Activated naive CD8-positive, alpha-beta T cell treated with anti-CD3 and anti-CD28 coated beads, Interleukin-2, amount 10 ng/mL, durations not matched to agents 7 days and 5 days (primary cell): ENCODE measurements around the gene PLA2R1. TPM values are rescaled to one million over a fixed set of nuclear protein-coding genes. Genes with fewer than 3 reads are reported as not detected.

ENCODE experiments used
- ATAC-seq: fragments of 150-1000 bp; cut with Tn5 transposase; one replicate; pipeline ENCODE4 v1.10.0; 2021; ENCODE audit warnings: low read depth, moderate library complexity
- POLR2A ChIA-PET: fragments of 350-600 bp; sonication (Branson Sonifier 250); formaldehyde crosslinking; loops from one replicate; lab custom pipeline; 2021; ENCODE audit warnings: antibody characterized with exemption; lab: Charles Lee
- DNase-seq: peaks from one replicate; pipeline ENCODE4 v3.0.0; 2021
- H3K27ac Mint-ChIP-seq: one replicate; pipeline ENCODE4 v1.8.0; 2022; ENCODE audit warnings: mild to moderate bottlenecking, mixed read lengths
- H3K27me3 Mint-ChIP-seq: one replicate; pipeline ENCODE4 v1.8.0; 2022; ENCODE audit warnings: mild to moderate bottlenecking, moderate library complexity, mixed read lengths
- H3K36me3 Mint-ChIP-seq: one replicate; pipeline ENCODE4 v1.8.0; 2021; ENCODE audit warnings: mild to moderate bottlenecking, mixed read lengths
- H3K4me1 Mint-ChIP-seq: one replicate; pipeline ENCODE4 v1.8.0; 2021; ENCODE audit warnings: mixed read lengths
- H3K4me3 Mint-ChIP-seq: one replicate; pipeline ENCODE4 v1.8.0; 2022; ENCODE audit warnings: mild to moderate bottlenecking, moderate library complexity, mixed read lengths
- H3K9me3 Mint-ChIP-seq: one replicate; pipeline ENCODE4 v1.8.0; 2021; ENCODE audit warnings: mixed read lengths
- total RNA-seq, 2 experiments: library from RNA; stranded (reverse); gene quantifications; one replicate each; pipeline ENCODE4 v1.2.3, GENCODE V29; 2021

The PLA2R1 gene
- total RNA-seq, 2 experiments from 2014 or later: not detected

GRCh38 chr2:160035125-160035524, 27.3 kb downstream of the PLA2R1 start:
- ATAC-seq: no peak

GRCh38 chr2:160034396-160034795, 28.0 kb downstream of the PLA2R1 start:
- DNase-seq: no peak
- H3K27ac Mint-ChIP-seq: no peak overlapping the region
- POLR2A ChIA-PET: no interaction called here
- no peaks in the 10 kb centered on the region for H3K36me3 Mint-ChIP-seq
- peaks cover 4% of the 10 kb centered on the region for H3K27me3 Mint-ChIP-seq
- no peaks in the 10 kb centered on the region for H3K9me3 Mint-ChIP-seq
- no peak for ATAC-seq
- H3K4me3 Mint-ChIP-seq: no peak overlapping the region
- H3K4me1 Mint-ChIP-seq: no peaks in the 10 kb centered on the region

More at GRCh38 chr2:160035125-160035524, 27.3 kb downstream of the PLA2R1 start:
- DNase-seq: no peak
- Mint-ChIP-seq H3K4me1 (no peaks in the 10 kb centered on the region), H3K27me3 (peaks cover 4% of the 10 kb centered on the region), H3K27ac (no peak overlapping the region), H3K9me3 (no peaks in the 10 kb centered on the region), H3K4me3 (no peak overlapping the region), H3K36me3 (no peaks in the 10 kb centered on the region)
- POLR2A ChIA-PET: no interaction called here

GRCh38 chr2:160033732-160034392, 28.6 kb downstream of the PLA2R1 start:
- peaks cover 4% of the 10 kb centered on the region for H3K27me3 Mint-ChIP-seq
- no peak for DNase-seq

GRCh38 chr2:160029270-160029628, 33.2 kb downstream of the PLA2R1 start:
- peaks cover 2% of the 10 kb centered on the region for H3K4me1 Mint-ChIP-seq
- H3K4me3 Mint-ChIP-seq: no peak overlapping the region
- peaks cover 5% of the 10 kb centered on the region for H3K27me3 Mint-ChIP-seq
- H3K9me3 Mint-ChIP-seq: no peaks in the 10 kb centered on the region
- ATAC-seq: no peak
- H3K27ac Mint-ChIP-seq: no peak overlapping the region
- POLR2A ChIA-PET: no interaction called here
- H3K36me3 Mint-ChIP-seq: no peaks in the 10 kb centered on the region
- no peak for DNase-seq

More at GRCh38 chr2:160033732-160034392, 28.6 kb downstream of the PLA2R1 start:
- no peak for ATAC-seq
- Mint-ChIP-seq H3K27ac (no peak overlapping the region), H3K4me3 (no peak overlapping the region), H3K36me3 (no peaks in the 10 kb centered on the region), H3K4me1 (no peaks in the 10 kb centered on the region), H3K9me3 (no peaks in the 10 kb centered on the region)
- POLR2A ChIA-PET: no interaction called here

- no peak overlapping the region for H3K27ac Mint-ChIP-seq
- POLR2A ChIA-PET: no interaction called here
- no peaks in the 10 kb centered on the region for H3K36me3 Mint-ChIP-seq
- no peak overlapping the region for H3K4me3 Mint-ChIP-seq
- DNase-seq: no peak
- no peak for ATAC-seq
- H3K9me3 Mint-ChIP-seq: no peaks in the 10 kb centered on the region
- H3K4me1 Mint-ChIP-seq: peaks cover 2% of the 10 kb centered on the region
- H3K27me3 Mint-ChIP-seq: peaks cover 3% of the 10 kb centered on the region
These were observed 33.8 kb downstream of the PLA2R1 start for GRCh38 chr2:160028431-160029269.

- Mint-ChIP-seq H3K27ac (no peak overlapping the region), H3K36me3 (no peaks in the 10 kb centered on the region), H3K4me1 (peaks cover 2% of the 10 kb centered on the region), H3K4me3 (no peak overlapping the region), H3K9me3 (no peaks in the 10 kb centered on the region), H3K27me3 (peaks cover 2% of the 10 kb centered on the region)
- ATAC-seq: no peak
- POLR2A ChIA-PET: no interaction called here
- DNase-seq: no peak
These were observed 40.3 kb downstream of the PLA2R1 start for GRCh38 chr2:160022162-160022561.

- ATAC-seq (no peak), DNase-seq (no peak)
- POLR2A ChIA-PET: no interaction called here
- Mint-ChIP-seq H3K4me3 (no peak overlapping the region), H3K9me3 (no peaks in the 10 kb centered on the region), H3K27me3 (peaks cover 10% of the 10 kb centered on the region), H3K27ac (no peak overlapping the region), H3K36me3 (no peaks in the 10 kb centered on the region), H3K4me1 (no peaks in the 10 kb centered on the region)
These were observed 42.9 kb downstream of the PLA2R1 start for GRCh38 chr2:160019374-160020090.

- no peaks in the 10 kb centered on the region for H3K36me3 Mint-ChIP-seq
- DNase-seq: no peak
- no peak overlapping the region for H3K4me3 Mint-ChIP-seq
- H3K4me1 Mint-ChIP-seq: no peaks in the 10 kb centered on the region
- no peaks in the 10 kb centered on the region for H3K9me3 Mint-ChIP-seq
- no peak overlapping the region for H3K27ac Mint-ChIP-seq
- POLR2A ChIA-PET: no interaction called here
- peaks cover 18% of the 10 kb centered on the region for H3K27me3 Mint-ChIP-seq
- no peak for ATAC-seq
These were observed 46.7 kb downstream of the PLA2R1 start for GRCh38 chr2:160015746-160016145.

GRCh38 chr2:160014227-160014626, 48.2 kb downstream of the PLA2R1 start:
- Mint-ChIP-seq H3K9me3 (no peaks in the 10 kb centered on the region), H3K4me3 (no peak overlapping the region), H3K27ac (no peak overlapping the region), H3K4me1 (no peaks in the 10 kb centered on the region), H3K27me3 (peaks cover 21% of the 10 kb centered on the region), H3K36me3 (no peaks in the 10 kb centered on the region)
- DNase-seq (no peak), ATAC-seq (no peak)
- POLR2A ChIA-PET: no interaction called here

GRCh38 chr2:160010361-160011145, 51.9 kb downstream of the PLA2R1 start:
- Mint-ChIP-seq H3K9me3 (no peaks in the 10 kb centered on the region), H3K4me1 (no peaks in the 10 kb centered on the region), H3K27me3 (peaks cover 17% of the 10 kb centered on the region), H3K27ac (no peak overlapping the region), H3K36me3 (no peaks in the 10 kb centered on the region), H3K4me3 (no peak overlapping the region)
- DNase-seq (no peak), ATAC-seq (no peak)
- POLR2A ChIA-PET: no interaction called here

- H3K27me3 Mint-ChIP-seq: peaks cover 4% of the 10 kb centered on the region
- POLR2A ChIA-PET: no interaction called here
- H3K4me3 Mint-ChIP-seq: no peak overlapping the region
- H3K4me1 Mint-ChIP-seq: no peaks in the 10 kb centered on the region
- no peak overlapping the region for H3K27ac Mint-ChIP-seq
- DNase-seq (no peak), ATAC-seq (no peak)
- H3K36me3 Mint-ChIP-seq: no peaks in the 10 kb centered on the region
- no peaks in the 10 kb centered on the region for H3K9me3 Mint-ChIP-seq
These were observed 55.3 kb downstream of the PLA2R1 start for GRCh38 chr2:160007111-160007510.

GRCh38 chr2:160006475-160006874, 55.9 kb downstream of the PLA2R1 start:
- Mint-ChIP-seq H3K4me3 (no peak overlapping the region), H3K36me3 (no peaks in the 10 kb centered on the region), H3K4me1 (no peaks in the 10 kb centered on the region), H3K27me3 (peaks cover 3% of the 10 kb centered on the region), H3K27ac (no peak overlapping the region), H3K9me3 (no peaks in the 10 kb centered on the region)
- ATAC-seq (no peak), DNase-seq (no peak)
- POLR2A ChIA-PET: no interaction called here

- Mint-ChIP-seq H3K4me1 (no peaks in the 10 kb centered on the region), H3K9me3 (no peaks in the 10 kb centered on the region), H3K4me3 (no peak overlapping the region), H3K27ac (no peak overlapping the region), H3K36me3 (no peaks in the 10 kb centered on the region), H3K27me3 (peaks cover 7% of the 10 kb centered on the region)
- ATAC-seq (no peak), DNase-seq (no peak)
- POLR2A ChIA-PET: no interaction called here
These were observed 56.5 kb downstream of the PLA2R1 start for GRCh38 chr2:160005908-160006307.
